22Rv1 (cell line): ENCODE measurements around the gene PKMYT1.

ENCODE experiments used
- ZFX ChIP-seq: fragments of 450-650 bp; IDR thresholded peaks from 2 replicates; pipeline ENCODE4 v1.6.1; 2017; ENCODE audit warnings: antibody characterized with exemption, borderline replicate concordance
- TF ChIP-seq, protein P1 (sequence below): fragments of 450-650 bp; IDR thresholded peaks from 2 replicates; pipeline ENCODE4 v1.5.1; 2017; ENCODE audit warnings: mild to moderate bottlenecking

DNA sequence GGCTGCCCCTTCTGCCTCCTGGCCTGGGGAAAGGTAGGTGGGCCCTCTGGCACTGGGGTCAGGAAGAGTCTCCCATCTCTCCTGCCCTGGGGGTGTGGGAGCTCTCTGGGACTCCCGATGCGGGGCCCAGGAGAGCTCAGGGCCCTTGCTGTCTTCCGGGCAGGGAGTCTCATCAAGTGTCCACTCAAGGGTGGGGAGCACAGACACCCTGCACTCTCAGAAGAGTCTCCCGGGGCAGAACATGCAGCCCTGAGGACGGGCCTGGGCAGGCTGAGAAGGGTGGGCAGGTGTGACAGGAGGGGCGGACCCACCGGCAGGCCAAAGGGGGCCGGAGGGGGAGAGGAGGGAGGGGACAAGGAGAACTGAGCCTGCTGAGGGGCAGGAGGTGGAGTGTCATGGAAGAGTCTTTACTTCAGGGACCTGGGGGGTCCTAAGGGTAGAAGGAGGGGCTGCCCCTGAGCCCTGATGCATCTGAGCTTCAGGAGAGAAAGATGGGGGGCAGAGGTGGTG, 8.4 kb upstream of the PKMYT1 start:
- TF ChIP-seq, protein P1, sequence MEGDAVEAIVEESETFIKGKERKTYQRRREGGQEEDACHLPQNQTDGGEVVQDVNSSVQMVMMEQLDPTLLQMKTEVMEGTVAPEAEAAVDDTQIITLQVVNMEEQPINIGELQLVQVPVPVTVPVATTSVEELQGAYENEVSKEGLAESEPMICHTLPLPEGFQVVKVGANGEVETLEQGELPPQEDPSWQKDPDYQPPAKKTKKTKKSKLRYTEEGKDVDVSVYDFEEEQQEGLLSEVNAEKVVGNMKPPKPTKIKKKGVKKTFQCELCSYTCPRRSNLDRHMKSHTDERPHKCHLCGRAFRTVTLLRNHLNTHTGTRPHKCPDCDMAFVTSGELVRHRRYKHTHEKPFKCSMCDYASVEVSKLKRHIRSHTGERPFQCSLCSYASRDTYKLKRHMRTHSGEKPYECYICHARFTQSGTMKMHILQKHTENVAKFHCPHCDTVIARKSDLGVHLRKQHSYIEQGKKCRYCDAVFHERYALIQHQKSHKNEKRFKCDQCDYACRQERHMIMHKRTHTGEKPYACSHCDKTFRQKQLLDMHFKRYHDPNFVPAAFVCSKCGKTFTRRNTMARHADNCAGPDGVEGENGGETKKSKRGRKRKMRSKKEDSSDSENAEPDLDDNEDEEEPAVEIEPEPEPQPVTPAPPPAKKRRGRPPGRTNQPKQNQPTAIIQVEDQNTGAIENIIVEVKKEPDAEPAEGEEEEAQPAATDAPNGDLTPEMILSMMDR, result no peak
- no peak for TF ChIP-seq ZFX
